Stimulated activated naive CD8-positive, alpha-beta T cell treated with anti-CD3 and anti-CD28 coated beads, Interleukin-15, Interleukin-2, amounts not matched to agents 100 ng/mL and 50 ng/mL, for 24 hours (primary cell): Measurements from ENCODE around the gene XYLT2.

ENCODE experiments used
- H3K27ac Mint-ChIP-seq: one replicate; pipeline ENCODE4 v1.8.0; 2021; ENCODE audit warnings: mild to moderate bottlenecking, mixed read lengths
- H3K27me3 Mint-ChIP-seq: one replicate; pipeline ENCODE4 v1.8.0; 2021; ENCODE audit warnings: mixed read lengths
- H3K36me3 Mint-ChIP-seq: one replicate; pipeline ENCODE4 v1.8.0; 2021; ENCODE audit warnings: low read depth, mixed read lengths
- H3K4me1 Mint-ChIP-seq: one replicate; pipeline ENCODE4 v1.8.0; 2021; ENCODE audit warnings: low read depth, mixed read lengths
- H3K4me3 Mint-ChIP-seq: one replicate; pipeline ENCODE4 v1.8.0; 2021; ENCODE audit warnings: mild to moderate bottlenecking, mixed read lengths
- H3K9me3 Mint-ChIP-seq: one replicate; pipeline ENCODE4 v1.8.0; 2021; ENCODE audit warnings: mixed read lengths

XYLT2 gene

GRCh38 chr17:50352072-50352692 is 6.3 kb downstream of the XYLT2 start:
- H3K4me1 Mint-ChIP-seq: peaks cover 20% of the 10 kb centered on the region
- H3K27ac Mint-ChIP-seq: no peak overlapping the region
- H3K9me3 Mint-ChIP-seq: no peaks in the 10 kb centered on the region
- no peaks in the 10 kb centered on the region for H3K27me3 Mint-ChIP-seq
- peaks cover 18% of the 10 kb centered on the region for H3K36me3 Mint-ChIP-seq
- no peak overlapping the region for H3K4me3 Mint-ChIP-seq

- H3K9me3 Mint-ChIP-seq: no peaks in the 10 kb centered on the region
- H3K4me1 Mint-ChIP-seq: peaks cover 12% of the 10 kb centered on the region
- H3K4me3 Mint-ChIP-seq: no peak overlapping the region
- no peaks in the 10 kb centered on the region for H3K27me3 Mint-ChIP-seq
- peaks cover 15% of the 10 kb centered on the region for H3K36me3 Mint-ChIP-seq
- no peak overlapping the region for H3K27ac Mint-ChIP-seq
These were observed 7.0 kb downstream of the XYLT2 start for GRCh38 chr17:50352693-50353599.

GRCh38 chr17:50353600-50354195 is 7.8 kb downstream of the XYLT2 start:
- peaks cover 5% of the 10 kb centered on the region for H3K4me1 Mint-ChIP-seq
- no peaks in the 10 kb centered on the region for H3K27me3 Mint-ChIP-seq
- peaks cover 12% of the 10 kb centered on the region for H3K36me3 Mint-ChIP-seq
- no peak overlapping the region for H3K4me3 Mint-ChIP-seq
- H3K27ac Mint-ChIP-seq: no peak overlapping the region
- no peaks in the 10 kb centered on the region for H3K9me3 Mint-ChIP-seq

- H3K27me3 Mint-ChIP-seq: no peaks in the 10 kb centered on the region
- H3K9me3 Mint-ChIP-seq: no peaks in the 10 kb centered on the region
- H3K4me1 Mint-ChIP-seq: peaks cover 4% of the 10 kb centered on the region
- H3K27ac Mint-ChIP-seq: no peak overlapping the region
- peaks cover 17% of the 10 kb centered on the region for H3K36me3 Mint-ChIP-seq
- H3K4me3 Mint-ChIP-seq: no peak overlapping the region
These were observed 8.3 kb downstream of the XYLT2 start for GRCh38 chr17:50354198-50354597.

- no peak overlapping the region for H3K4me3 Mint-ChIP-seq
- peaks cover 19% of the 10 kb centered on the region for H3K36me3 Mint-ChIP-seq
- no peaks in the 10 kb centered on the region for H3K9me3 Mint-ChIP-seq
- peaks cover 5% of the 10 kb centered on the region for H3K4me1 Mint-ChIP-seq
- H3K27ac Mint-ChIP-seq: no peak overlapping the region
- H3K27me3 Mint-ChIP-seq: no peaks in the 10 kb centered on the region
These were observed 8.8 kb downstream of the XYLT2 start for GRCh38 chr17:50354776-50355175.

GRCh38 chr17:50355336-50355700 is 9.4 kb downstream of the XYLT2 start:
- Mint-ChIP-seq H3K27ac (no peak overlapping the region), H3K9me3 (no peaks in the 10 kb centered on the region), H3K4me3 (no peak overlapping the region), H3K4me1 (peaks cover 5% of the 10 kb centered on the region), H3K27me3 (no peaks in the 10 kb centered on the region), H3K36me3 (peaks cover 19% of the 10 kb centered on the region)

- peaks cover 5% of the 10 kb centered on the region for H3K4me1 Mint-ChIP-seq
- no peaks in the 10 kb centered on the region for H3K9me3 Mint-ChIP-seq
- peaks cover 19% of the 10 kb centered on the region for H3K36me3 Mint-ChIP-seq
- H3K27me3 Mint-ChIP-seq: no peaks in the 10 kb centered on the region
- no peak overlapping the region for H3K27ac Mint-ChIP-seq
- H3K4me3 Mint-ChIP-seq: no peak overlapping the region
These were observed 9.9 kb downstream of the XYLT2 start for GRCh38 chr17:50355701-50356341.

GRCh38 chr17:50356418-50356817 is 10.5 kb downstream of the XYLT2 start:
- no peaks in the 10 kb centered on the region for H3K27me3 Mint-ChIP-seq
- H3K36me3 Mint-ChIP-seq: peaks cover 19% of the 10 kb centered on the region
- H3K4me3 Mint-ChIP-seq: no peak overlapping the region
- peaks cover 5% of the 10 kb centered on the region for H3K4me1 Mint-ChIP-seq
- no peak overlapping the region for H3K27ac Mint-ChIP-seq
- H3K9me3 Mint-ChIP-seq: no peaks in the 10 kb centered on the region

GRCh38 chr17:50356892-50357510 is 11.1 kb downstream of the XYLT2 start:
- Mint-ChIP-seq H3K4me3 (no peak overlapping the region), H3K27ac (no peak overlapping the region), H3K4me1 (peaks cover 8% of the 10 kb centered on the region), H3K36me3 (peaks cover 19% of the 10 kb centered on the region), H3K27me3 (no peaks in the 10 kb centered on the region), H3K9me3 (no peaks in the 10 kb centered on the region)

- H3K27me3 Mint-ChIP-seq: no peaks in the 10 kb centered on the region
- no peak overlapping the region for H3K4me3 Mint-ChIP-seq
- H3K4me1 Mint-ChIP-seq: peaks cover 13% of the 10 kb centered on the region
- H3K9me3 Mint-ChIP-seq: no peaks in the 10 kb centered on the region
- peaks cover 17% of the 10 kb centered on the region for H3K36me3 Mint-ChIP-seq
- no peak overlapping the region for H3K27ac Mint-ChIP-seq
These were observed 12.3 kb downstream of the XYLT2 start for GRCh38 chr17:50358177-50358576.

GRCh38 chr17:50359005-50359699 is 13.2 kb downstream of the XYLT2 start:
- Mint-ChIP-seq H3K9me3 (no peaks in the 10 kb centered on the region), H3K27me3 (no peaks in the 10 kb centered on the region), H3K4me1 (peaks cover 13% of the 10 kb centered on the region), H3K4me3 (no peak overlapping the region), H3K36me3 (peaks cover 15% of the 10 kb centered on the region), H3K27ac (no peak overlapping the region)

- H3K9me3 Mint-ChIP-seq: no peaks in the 10 kb centered on the region
- no peaks in the 10 kb centered on the region for H3K27me3 Mint-ChIP-seq
- peaks cover 12% of the 10 kb centered on the region for H3K36me3 Mint-ChIP-seq
- no peak overlapping the region for H3K27ac Mint-ChIP-seq
- H3K4me3 Mint-ChIP-seq: no peak overlapping the region
- peaks cover 13% of the 10 kb centered on the region for H3K4me1 Mint-ChIP-seq
These were observed 14.1 kb downstream of the XYLT2 start for GRCh38 chr17:50359998-50360461.

- no peaks in the 10 kb centered on the region for H3K27me3 Mint-ChIP-seq
- H3K4me3 Mint-ChIP-seq: no peak overlapping the region
- peaks cover 16% of the 10 kb centered on the region for H3K36me3 Mint-ChIP-seq
- H3K4me1 Mint-ChIP-seq: peaks cover 13% of the 10 kb centered on the region
- peak overlapping the region; percentile 55 for H3K27ac Mint-ChIP-seq
- no peaks in the 10 kb centered on the region for H3K9me3 Mint-ChIP-seq
These were observed 14.7 kb downstream of the XYLT2 start for GRCh38 chr17:50360486-50361115.
